Occipital lobe (tissue), 2 donors: ENCODE measurements around the gene CEL. TPM values are rescaled to one million over a fixed set of nuclear protein-coding genes. Genes with fewer than 3 reads are reported as not detected.
"Not testable (repeated sequence)": the region's sequence is repeated elsewhere in the genome, so short reads cannot be mapped to it uniquely, and the experiment has no call there.

Experiments
- DNase-seq: peaks from one replicate; lab custom pipeline; 2025; lab: John Stamatoyannopoulos, UW
- total RNA-seq: library from RNA; depleted of rRNA; stranded (reverse); fragments of >200 nt; gene quantifications from one replicate; pipeline ENCODE4 v1.2.3, GENCODE V29; 2014

Gene CEL
- total RNA-seq, 1 donor from 2014 or later = not detected

DNA sequence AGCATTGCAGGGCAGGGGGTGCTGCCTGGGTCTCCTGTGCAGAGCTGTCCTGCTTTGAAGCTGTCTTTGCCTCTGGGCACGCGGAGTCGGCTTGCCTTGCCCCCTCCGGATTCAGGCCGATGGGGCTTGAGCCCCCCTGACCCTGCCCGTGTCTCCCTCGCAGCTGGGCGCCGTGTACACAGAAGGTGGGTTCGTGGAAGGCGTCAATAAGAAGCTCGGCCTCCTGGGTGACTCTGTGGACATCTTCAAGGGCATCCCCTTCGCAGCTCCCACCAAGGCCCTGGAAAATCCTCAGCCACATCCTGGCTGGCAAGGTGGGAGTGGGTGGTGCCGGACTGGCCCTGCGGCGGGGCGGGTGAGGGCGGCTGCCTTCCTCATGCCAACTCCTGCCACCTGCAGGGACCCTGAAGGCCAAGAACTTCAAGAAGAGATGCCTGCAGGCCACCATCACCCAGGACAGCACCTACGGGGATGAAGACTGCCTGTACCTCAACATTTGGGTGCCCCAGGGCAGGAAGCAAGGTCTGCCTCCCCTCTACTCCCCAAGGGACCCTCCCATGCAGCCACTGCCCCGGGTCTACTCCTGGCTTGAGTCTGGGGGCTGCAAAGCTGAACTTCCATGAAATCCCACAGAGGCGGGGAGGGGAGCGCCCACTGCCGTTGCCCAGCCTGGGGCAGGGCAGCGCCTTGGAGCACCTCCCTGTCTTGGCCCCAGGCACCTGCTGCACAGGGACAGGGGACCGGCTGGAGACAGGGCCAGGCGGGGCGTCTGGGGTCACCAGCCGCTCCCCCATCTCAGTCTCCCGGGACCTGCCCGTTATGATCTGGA lies 2.7 kb downstream of the CEL start:
- DNase-seq = no peak

DNA sequence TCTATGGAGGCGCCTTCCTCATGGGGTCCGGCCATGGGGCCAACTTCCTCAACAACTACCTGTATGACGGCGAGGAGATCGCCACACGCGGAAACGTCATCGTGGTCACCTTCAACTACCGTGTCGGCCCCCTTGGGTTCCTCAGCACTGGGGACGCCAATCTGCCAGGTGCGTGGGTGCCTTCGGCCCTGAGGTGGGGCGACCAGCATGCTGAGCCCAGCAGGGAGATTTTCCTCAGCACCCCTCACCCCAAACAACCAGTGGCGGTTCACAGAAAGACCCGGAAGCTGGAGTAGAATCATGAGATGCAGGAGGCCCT lies 3.2 kb downstream of the CEL start:
- DNase-seq = no peak

DNA sequence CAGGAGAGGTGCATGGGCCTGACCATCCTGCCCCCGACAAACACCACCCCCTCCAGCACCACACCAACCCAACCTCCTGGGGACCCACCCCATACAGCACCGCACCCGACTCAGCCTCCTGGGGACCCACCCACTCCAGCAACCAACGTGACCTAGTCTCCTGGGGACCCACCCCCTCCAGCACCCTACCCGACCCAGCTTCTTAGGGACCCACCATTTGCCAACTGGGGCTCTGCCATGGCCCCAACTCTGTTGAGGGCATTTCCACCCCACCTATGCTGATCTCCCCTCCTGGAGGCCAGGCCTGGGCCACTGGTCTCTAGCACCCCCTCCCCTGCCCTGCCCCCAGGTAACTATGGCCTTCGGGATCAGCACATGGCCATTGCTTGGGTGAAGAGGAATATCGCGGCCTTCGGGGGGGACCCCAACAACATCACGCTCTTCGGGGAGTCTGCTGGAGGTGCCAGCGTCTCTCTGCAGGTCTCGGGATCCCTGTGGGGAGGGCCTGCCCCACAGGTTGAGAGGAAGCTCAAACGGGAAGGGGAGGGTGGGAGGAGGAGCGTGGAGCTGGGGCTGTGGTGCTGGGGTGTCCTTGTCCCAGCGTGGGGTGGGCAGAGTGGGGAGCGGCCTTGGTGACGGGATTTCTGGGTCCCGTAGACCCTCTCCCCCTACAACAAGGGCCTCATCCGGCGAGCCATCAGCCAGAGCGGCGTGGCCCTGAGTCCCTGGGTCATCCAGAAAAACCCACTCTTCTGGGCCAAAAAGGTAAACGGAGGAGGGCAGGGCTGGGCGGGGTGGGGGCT lies 4.6 kb downstream of the CEL start:
- DNase-seq = no peak

- DNase-seq = no peak
Measured at GRCh38 chr9:133067006-133067405, 5.2 kb downstream of the CEL start.

DNA sequence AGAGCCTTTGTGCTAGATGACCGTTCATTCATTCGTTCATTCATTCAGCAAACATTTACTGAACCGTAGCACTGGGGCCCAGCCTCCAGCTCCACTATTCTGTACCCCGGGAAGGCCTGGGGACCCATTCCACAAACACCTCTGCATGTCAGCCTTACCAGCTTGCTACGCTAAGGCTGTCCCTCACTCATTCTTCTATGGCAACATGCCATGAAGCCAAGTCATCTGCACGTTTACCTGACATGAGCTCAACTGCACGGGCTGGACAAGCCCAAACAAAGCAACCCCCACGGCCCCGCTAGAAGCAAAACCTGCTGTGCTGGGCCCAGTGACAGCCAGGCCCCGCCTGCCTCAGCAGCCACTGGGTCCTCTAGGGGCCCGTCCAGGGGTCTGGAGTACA lies 6.0 kb downstream of the CEL start:
- DNase-seq = no peak

DNA sequence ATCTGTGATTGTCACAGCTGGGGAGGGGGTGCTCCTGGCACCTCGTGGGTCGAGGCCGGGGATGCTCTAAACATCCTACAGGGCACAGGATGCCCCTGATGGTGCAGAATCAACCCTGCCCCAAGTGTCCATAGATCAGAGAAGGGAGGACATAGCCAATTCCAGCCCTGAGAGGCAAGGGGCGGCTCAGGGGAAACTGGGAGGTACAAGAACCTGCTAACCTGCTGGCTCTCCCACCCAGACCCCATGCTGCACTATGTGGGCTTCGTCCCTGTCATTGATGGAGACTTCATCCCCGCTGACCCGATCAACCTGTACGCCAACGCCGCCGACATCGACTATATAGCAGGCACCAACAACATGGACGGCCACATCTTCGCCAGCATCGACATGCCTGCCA lies 6.7 kb downstream of the CEL start:
- not testable (repeated sequence) for DNase-seq

GRCh38 chr9:133070500-133070961 lies 8.8 kb downstream of the CEL start:
- DNase-seq = not testable (repeated sequence)

DNA sequence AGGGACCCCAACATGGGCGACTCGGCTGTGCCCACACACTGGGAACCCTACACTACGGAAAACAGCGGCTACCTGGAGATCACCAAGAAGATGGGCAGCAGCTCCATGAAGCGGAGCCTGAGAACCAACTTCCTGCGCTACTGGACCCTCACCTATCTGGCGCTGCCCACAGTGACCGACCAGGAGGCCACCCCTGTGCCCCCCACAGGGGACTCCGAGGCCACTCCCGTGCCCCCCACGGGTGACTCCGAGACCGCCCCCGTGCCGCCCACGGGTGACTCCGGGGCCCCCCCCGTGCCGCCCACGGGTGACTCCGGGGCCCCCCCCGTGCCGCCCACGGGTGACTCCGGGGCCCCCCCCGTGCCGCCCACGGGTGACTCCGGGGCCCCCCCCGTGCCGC lies 9.2 kb downstream of the CEL start:
- not testable (repeated sequence) for DNase-seq

DNA sequence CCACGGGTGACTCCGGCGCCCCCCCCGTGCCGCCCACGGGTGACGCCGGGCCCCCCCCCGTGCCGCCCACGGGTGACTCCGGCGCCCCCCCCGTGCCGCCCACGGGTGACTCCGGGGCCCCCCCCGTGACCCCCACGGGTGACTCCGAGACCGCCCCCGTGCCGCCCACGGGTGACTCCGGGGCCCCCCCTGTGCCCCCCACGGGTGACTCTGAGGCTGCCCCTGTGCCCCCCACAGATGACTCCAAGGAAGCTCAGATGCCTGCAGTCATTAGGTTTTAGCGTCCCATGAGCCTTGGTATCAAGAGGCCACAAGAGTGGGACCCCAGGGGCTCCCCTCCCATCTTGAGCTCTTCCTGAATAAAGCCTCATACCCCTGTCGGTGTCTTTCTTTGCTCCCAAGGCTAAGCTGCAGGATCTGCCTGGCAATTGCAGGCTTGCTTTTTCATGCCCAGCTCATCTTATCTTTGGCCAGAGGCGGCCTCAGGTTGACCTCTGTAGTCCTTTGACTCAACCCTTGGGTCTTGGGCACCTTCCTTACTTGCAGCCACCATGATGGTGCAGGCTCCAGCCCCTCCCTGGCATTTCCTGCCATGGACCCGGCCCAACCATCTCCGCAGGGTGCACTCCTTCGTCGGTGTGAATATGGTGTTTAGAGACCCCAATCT lies 9.8 kb downstream of the CEL start:
- no peak for DNase-seq

GRCh38 chr9:133072210-133072609 lies 10.4 kb downstream of the CEL start:
- DNase-seq = not testable (repeated sequence)

- DNase-seq = no peak
Measured at GRCh38 chr9:133073086-133074014, 11.6 kb downstream of the CEL start.

- DNase-seq = no peak
Measured at GRCh38 chr9:133074111-133074651, 12.4 kb downstream of the CEL start.

DNA sequence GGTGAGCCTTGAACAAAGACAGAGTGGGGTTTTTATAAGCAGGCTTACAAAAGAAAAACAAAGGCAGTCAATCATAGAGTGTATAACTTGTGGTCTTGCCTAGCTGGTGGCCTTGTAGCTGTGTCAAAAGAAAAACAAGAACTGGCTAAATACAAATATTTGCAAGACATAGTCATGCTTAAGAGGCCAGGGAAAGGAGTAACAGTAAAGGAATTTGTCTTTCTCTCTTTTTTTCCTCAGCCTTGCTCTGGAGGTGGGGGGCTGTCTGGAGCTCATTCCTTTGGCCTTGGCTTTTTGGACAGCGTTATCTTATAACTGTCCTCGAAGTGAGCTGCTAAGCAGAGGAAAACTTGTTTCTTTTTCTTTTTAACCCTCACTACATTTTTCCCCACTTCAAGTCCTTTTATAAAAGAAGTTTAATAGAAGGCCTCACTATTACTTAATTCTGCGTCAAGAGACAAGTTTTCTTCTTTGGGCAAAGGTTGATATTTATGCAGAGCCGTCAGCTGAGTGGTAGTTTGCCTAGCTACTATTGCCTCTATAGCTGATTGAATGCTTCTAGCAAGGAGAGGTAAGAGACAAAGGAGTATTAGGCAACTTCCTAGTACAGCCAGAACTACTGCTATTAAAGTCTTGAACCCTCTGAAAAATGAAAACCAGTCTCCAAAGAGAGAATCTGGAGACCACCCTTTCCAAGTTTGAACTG lies 14.3 kb downstream of the CEL start:
- no peak for DNase-seq

DNA sequence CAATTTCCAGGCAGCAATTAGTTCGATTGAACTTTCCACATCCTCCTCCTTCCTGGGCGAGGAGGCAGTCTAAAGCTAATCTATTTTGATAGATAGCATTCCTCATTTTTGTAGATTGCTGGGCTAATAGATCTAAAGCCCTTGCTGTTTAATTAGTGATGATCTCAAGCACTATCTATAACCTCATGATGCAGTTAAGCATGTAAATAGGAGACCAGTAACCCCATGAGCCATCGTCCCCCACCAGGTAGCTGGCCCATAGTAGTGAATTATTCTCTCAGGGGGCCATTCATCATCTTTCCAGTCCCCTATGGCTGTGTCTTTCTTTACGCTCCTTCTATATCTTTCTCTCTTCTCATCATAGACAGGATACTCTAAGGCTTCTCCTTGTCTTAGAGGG lies 14.9 kb downstream of the CEL start:
- DNase-seq = no peak

- DNase-seq = no peak
Measured at GRCh38 chr9:133078486-133078885, 16.7 kb downstream of the CEL start.

- no peak for DNase-seq
Measured at GRCh38 chr9:133080161-133080560, 18.4 kb downstream of the CEL start.

- DNase-seq = not testable (repeated sequence)
Measured at GRCh38 chr9:133080786-133081779, 19.3 kb downstream of the CEL start.

GRCh38 chr9:133081957-133082644 lies 20.3 kb downstream of the CEL start:
- not testable (repeated sequence) for DNase-seq
